Esophagus muscularis mucosa (tissue), 4 donors: ENCODE measurements around the gene LY6G6D. TPM values are rescaled to one million over a fixed set of nuclear protein-coding genes. Genes with fewer than 3 reads are reported as not detected.
A peak's percentile ranks its signal among the peaks of the same experiment; 100 is the strongest.

Source experiments
- DNase-seq: peaks from one replicate; pipeline ENCODE4 v3.0.0-alpha.2; 2017; ENCODE audit errors: extremely low spot score
- H3K27ac ChIP-seq, 4 donors: fragments of 200-600 bp; sonication (generic); replicated peaks in 1 of 4; 1 replicate in 3 of 4; 2 replicates in 1 of 4; pipeline ENCODE4 v1.5.1; 2016 to 2019; ENCODE audit warnings: mild to moderate bottlenecking in 1 of 4
- H3K27me3 ChIP-seq, 4 donors: fragments of 200-600 bp; sonication (generic); one replicate each; pipeline versions ENCODE4 v1.5.1 to v1.6.0; 2016 to 2019
- H3K36me3 ChIP-seq, 4 donors: fragments of 200-600 bp; sonication (generic); one replicate each; pipeline ENCODE4 v1.5.1; 2016 to 2019
- H3K4me1 ChIP-seq, 4 donors: fragments of 200-600 bp; sonication (generic); one replicate each; pipeline ENCODE4 v1.5.1; 2016 to 2019
- H3K4me3 ChIP-seq, 4 donors: fragments of 200-600 bp; sonication (generic); 1 replicate in 2 of 4; 2 replicates in 2 of 4; pipeline ENCODE4 v1.5.1; 2016 to 2019; ENCODE audit warnings: mild to moderate bottlenecking in 4 of 4, moderate library complexity in 1 of 4
- H3K9me3 ChIP-seq, 4 donors: fragments of 200-600 bp; sonication (generic); 1 replicate in 3 of 4; 2 replicates in 1 of 4; pipeline ENCODE4 v1.5.1; 2016 to 2019
- CTCF ChIP-seq, 3 experiments: fragments of 200-600 bp in 2 of 3; fragments of 450-650 bp in 1 of 3; sonication (generic) in 2 of 3; IDR thresholded peaks; one replicate each; pipeline ENCODE4 v1.5.1; 2017 to 2019; ENCODE audit warnings: antibody characterized with exemption in 3 of 3, mild to moderate bottlenecking in 2 of 3, moderate library complexity in 1 of 3
- EP300 ChIP-seq: sonication (generic); formaldehyde crosslinking; IDR thresholded peaks from one replicate; pipeline ENCODE4 v1.6.1; 2017; ENCODE audit warnings: antibody characterized with exemption
- POLR2A ChIP-seq: fragments of 450-650 bp; IDR thresholded peaks from one replicate; pipeline ENCODE4 v1.6.1; 2017; ENCODE audit warnings: antibody characterized with exemption, moderate library complexity, mild to moderate bottlenecking, low read depth
- POLR2AphosphoS5 ChIP-seq, 2 donors: sonication (generic); formaldehyde crosslinking; IDR thresholded peaks; one replicate each; pipeline ENCODE4 v1.6.1; 2017; ENCODE audit warnings: antibody characterized with exemption in 2 of 2
- WGBS: methylation state at CpG from one replicate; pipeline ENCODE4 v1.1.5; 2018; 5-methylcytosine and 5-hydroxymethylcytosine counted together
- intact Hi-C: fragments of 100-400 bp; cut with DNase I; formaldehyde crosslinking; loops from one replicate; pipeline ENCODE4 v1.15.1; 2023
- total RNA-seq, 4 donors: library from RNA; depleted of rRNA; stranded (reverse); fragments of >200 nt; gene quantifications; one replicate each; pipeline versions ENCODE4 v1.1.0 to v1.2.1, GENCODE V29; 2016

Gene LY6G6D
- total RNA-seq, 4 donors from 2014 or later: not detected

- Histone ChIP-seq H3K27me3 (no peaks in the 10 kb centered on the region), H3K9me3 (no peaks in the 10 kb centered on the region), H3K27ac (no peak overlapping the region), H3K4me3 (no peak overlapping the region), H3K36me3 (peaks cover 43 to 86% (median 77%) of the 10 kb centered on the region in 4 donors), H3K4me1 (peaks cover 0 to 7% (median 6%) of the 10 kb centered on the region in 4 donors)
- 79% methylated on average over 14 of the region's 14 CpGs for WGBS
- no peak for TF ChIP-seq POLR2AphosphoS5 (IDR thresholded peaks at IDR 0.05)
- no peak for TF ChIP-seq CTCF (IDR thresholded peaks at IDR 0.05)
- TF ChIP-seq POLR2A: no peak
- TF ChIP-seq EP300: no peak
- DNase-seq: no peak
- intact Hi-C loops: loop anchor here (10.0 kb wide), 1 partner anchor 177 kb away; the partner anchor contains the start of gene NEU1
Measured at GRCh38 chr6:31687860-31688693, 27.1 kb upstream of the LY6G6D start.

- peaks cover 55 to 96% (median 91%) of the 10 kb centered on the region in 4 donors for H3K36me3 ChIP-seq
- intact Hi-C loops: loop anchor here (10.0 kb wide), 1 partner anchor 175 kb away; the partner anchor contains the start of gene NEU1
- H3K27me3 ChIP-seq: no peaks in the 10 kb centered on the region
- DNase-seq: no peak
- 83% methylated on average over 9 of the region's 11 CpGs for WGBS
- no peaks in the 10 kb centered on the region for H3K4me1 ChIP-seq
- H3K27ac ChIP-seq: no peak overlapping the region
- H3K4me3 ChIP-seq: no peak overlapping the region
- TF ChIP-seq EP300 (no peak), CTCF (IDR thresholded peaks at IDR 0.05) (peak in 1 of 3 experiments; percentile 23)
- no peaks in the 10 kb centered on the region for H3K9me3 ChIP-seq
Measured at GRCh38 chr6:31689249-31690110, 25.7 kb upstream of the LY6G6D start.

- intact Hi-C loops: no loop called here
- H3K27me3 ChIP-seq: no peaks in the 10 kb centered on the region
- no peak overlapping the region for H3K27ac ChIP-seq
- no peak overlapping the region for H3K4me3 ChIP-seq
- H3K9me3 ChIP-seq: no peaks in the 10 kb centered on the region
- 68% methylated on average over 8 of the region's 10 CpGs for WGBS
- H3K36me3 ChIP-seq: peaks cover 63 to 100% (median 98%) of the 10 kb centered on the region in 4 donors
- no peaks in the 10 kb centered on the region for H3K4me1 ChIP-seq
- TF ChIP-seq POLR2A: no peak
- no peak for TF ChIP-seq CTCF (IDR thresholded peaks at IDR 0.05)
- TF ChIP-seq POLR2AphosphoS5 (IDR thresholded peaks at IDR 0.05): no peak
- TF ChIP-seq EP300: no peak
- DNase-seq: no peak
Measured at GRCh38 chr6:31690231-31691077, 24.7 kb upstream of the LY6G6D start.

- Histone ChIP-seq H3K36me3 (peaks cover 68 to 100% (median 99%) of the 10 kb centered on the region in 4 donors), H3K4me3 (no peak overlapping the region), H3K4me1 (no peaks in the 10 kb centered on the region), H3K9me3 (no peaks in the 10 kb centered on the region), H3K27me3 (no peaks in the 10 kb centered on the region), H3K27ac (no peak overlapping the region)
- intact Hi-C loops: no loop called here
- no peak for DNase-seq
- TF ChIP-seq EP300 (no peak), POLR2AphosphoS5 (IDR thresholded peaks at IDR 0.05) (no peak), POLR2A (no peak), CTCF (IDR thresholded peaks at IDR 0.05) (no peak)
- WGBS: 80% methylated on average over 6 of the region's 6 CpGs
Measured at GRCh38 chr6:31691078-31691463, 24.1 kb upstream of the LY6G6D start.
